Measurements from ENCODE around the gene NLGN1. TPM values are rescaled to one million over a fixed set of nuclear protein-coding genes. Genes with fewer than 3 reads are reported as not detected.
"Not testable (repeated sequence)": the region's sequence is repeated elsewhere in the genome, so short reads cannot be mapped to it uniquely, and the experiment has no call there.

The NLGN1 gene
- total RNA-seq, 1 donor from 2014 or later: 59.1 TPM

GRCh38 chr3:173416070-173416469 is 18.5 kb downstream of the NLGN1 start:
- FAIRE-seq: no peak

GRCh38 chr3:173429076-173429475 is 31.5 kb downstream of the NLGN1 start:
- FAIRE-seq: no peak

More at GRCh38 chr3:173416070-173416469, 18.5 kb downstream of the NLGN1 start:
- no peak for DNase-seq (ENCODE audit: low spot score in 2 of 2)

GRCh38 chr3:173429527-173429926 is 32.0 kb downstream of the NLGN1 start:
- FAIRE-seq (no peak), DNase-seq (ENCODE audit: low spot score in 2 of 2) (no peak)

More at GRCh38 chr3:173429076-173429475, 31.5 kb downstream of the NLGN1 start:
- DNase-seq (ENCODE audit: low spot score in 2 of 2): no peak

GRCh38 chr3:173430576-173430975 is 33.0 kb downstream of the NLGN1 start:
- DNase-seq (ENCODE audit: low spot score in 2 of 2) (no peak), FAIRE-seq (no peak)

GRCh38 chr3:173439004-173439403 is 41.5 kb downstream of the NLGN1 start:
- FAIRE-seq: no peak
- DNase-seq (ENCODE audit: low spot score in 2 of 2): no peak

- FAIRE-seq (no peak), DNase-seq (ENCODE audit: low spot score in 2 of 2) (no peak)
Observed at GRCh38 chr3:173440514-173440913, 43.0 kb downstream of the NLGN1 start.

- not testable (repeated sequence) for FAIRE-seq; DNase-seq (ENCODE audit: low spot score in 2 of 2)
Observed at GRCh38 chr3:173451561-173451960, 54.0 kb downstream of the NLGN1 start.

GRCh38 chr3:173463250-173463649 is 65.7 kb downstream of the NLGN1 start:
- no peak for DNase-seq (ENCODE audit: low spot score in 2 of 2)
- FAIRE-seq: no peak

GRCh38 chr3:173465112-173465511 is 67.6 kb downstream of the NLGN1 start:
- no peak for DNase-seq (ENCODE audit: low spot score in 2 of 2)
- FAIRE-seq: no peak

GRCh38 chr3:173465898-173466678 is 68.5 kb downstream of the NLGN1 start:
- DNase-seq (ENCODE audit: low spot score in 2 of 2) (no peak), FAIRE-seq (no peak)

- FAIRE-seq (no peak), DNase-seq (ENCODE audit: low spot score in 2 of 2) (no peak)
Observed at GRCh38 chr3:173467501-173467900, 70.0 kb downstream of the NLGN1 start.

- FAIRE-seq: no peak
- no peak for DNase-seq (ENCODE audit: low spot score in 2 of 2)
Observed at GRCh38 chr3:173473237-173473636, 75.7 kb downstream of the NLGN1 start.

GRCh38 chr3:173479301-173479700 is 81.8 kb downstream of the NLGN1 start:
- DNase-seq (ENCODE audit: low spot score in 2 of 2) (no peak), FAIRE-seq (no peak)

- FAIRE-seq: no peak
- no peak for DNase-seq (ENCODE audit: low spot score in 2 of 2)
Observed at GRCh38 chr3:173501931-173502489, 104.5 kb downstream of the NLGN1 start.

- FAIRE-seq (no peak), DNase-seq (ENCODE audit: low spot score in 2 of 2) (no peak)
Observed at GRCh38 chr3:173502983-173503568, 105.5 kb downstream of the NLGN1 start.

GRCh38 chr3:173510565-173510964 is 113.0 kb downstream of the NLGN1 start:
- no peak for FAIRE-seq
- no peak for DNase-seq (ENCODE audit: low spot score in 2 of 2)

- FAIRE-seq (no peak), DNase-seq (ENCODE audit: low spot score in 2 of 2) (no peak)
Observed at GRCh38 chr3:173513123-173513522, 115.6 kb downstream of the NLGN1 start.

- DNase-seq (ENCODE audit: low spot score in 2 of 2) (no peak), FAIRE-seq (no peak)
Observed at GRCh38 chr3:173529062-173529711, 131.6 kb downstream of the NLGN1 start.

GRCh38 chr3:173531602-173532001 is 134.1 kb downstream of the NLGN1 start:
- FAIRE-seq (no peak), DNase-seq (ENCODE audit: low spot score in 2 of 2) (no peak)

GRCh38 chr3:173538410-173538809 is 140.9 kb downstream of the NLGN1 start:
- no peak for FAIRE-seq

GRCh38 chr3:173545590-173545989 is 148.0 kb downstream of the NLGN1 start:
- not testable (repeated sequence) for FAIRE-seq; DNase-seq (ENCODE audit: low spot score in 2 of 2)

More at GRCh38 chr3:173538410-173538809, 140.9 kb downstream of the NLGN1 start:
- no peak for DNase-seq (ENCODE audit: low spot score in 2 of 2)

All from frontal cortex (tissue), 4 donors.